Measurements from ENCODE around the gene HBG1.

The HBG1 gene

DNA sequence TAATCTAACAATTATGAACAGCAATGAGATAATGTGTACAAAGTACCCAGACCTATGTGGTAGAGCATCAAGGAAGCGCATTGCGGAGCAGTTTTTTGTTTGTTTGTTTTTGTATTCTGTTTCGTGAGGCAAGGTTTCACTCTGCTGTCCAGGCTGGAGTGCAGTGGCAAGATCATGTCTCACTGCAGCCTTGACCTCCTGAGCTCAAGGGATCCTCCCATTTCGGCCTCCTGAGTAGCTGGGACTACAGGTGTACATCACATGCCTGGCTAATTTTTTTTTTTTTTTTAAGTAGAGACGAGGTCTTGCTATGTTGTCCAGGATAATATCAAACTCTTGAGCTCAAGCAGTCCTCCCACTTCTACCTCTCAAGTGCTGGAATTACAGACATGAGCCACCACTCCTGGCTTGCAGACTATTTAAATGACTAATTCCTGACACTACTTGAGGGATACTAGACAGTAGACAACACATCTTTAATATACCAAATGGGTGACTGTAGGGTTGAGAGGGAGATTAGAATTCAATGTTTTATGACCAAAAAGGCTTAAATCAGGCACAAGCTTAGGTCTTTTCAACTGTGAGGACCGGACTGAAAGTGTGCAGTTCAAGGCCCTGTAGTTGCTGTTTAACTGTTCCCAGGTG is 39.4 kb upstream of the HBG1 start:
- no peak overlapping the region for H3K27ac ChIP-seq
- no peak for TF ChIP-seq ZFX (IDR thresholded peaks at IDR 0.05)
- TF ChIP-seq, protein P1, sequence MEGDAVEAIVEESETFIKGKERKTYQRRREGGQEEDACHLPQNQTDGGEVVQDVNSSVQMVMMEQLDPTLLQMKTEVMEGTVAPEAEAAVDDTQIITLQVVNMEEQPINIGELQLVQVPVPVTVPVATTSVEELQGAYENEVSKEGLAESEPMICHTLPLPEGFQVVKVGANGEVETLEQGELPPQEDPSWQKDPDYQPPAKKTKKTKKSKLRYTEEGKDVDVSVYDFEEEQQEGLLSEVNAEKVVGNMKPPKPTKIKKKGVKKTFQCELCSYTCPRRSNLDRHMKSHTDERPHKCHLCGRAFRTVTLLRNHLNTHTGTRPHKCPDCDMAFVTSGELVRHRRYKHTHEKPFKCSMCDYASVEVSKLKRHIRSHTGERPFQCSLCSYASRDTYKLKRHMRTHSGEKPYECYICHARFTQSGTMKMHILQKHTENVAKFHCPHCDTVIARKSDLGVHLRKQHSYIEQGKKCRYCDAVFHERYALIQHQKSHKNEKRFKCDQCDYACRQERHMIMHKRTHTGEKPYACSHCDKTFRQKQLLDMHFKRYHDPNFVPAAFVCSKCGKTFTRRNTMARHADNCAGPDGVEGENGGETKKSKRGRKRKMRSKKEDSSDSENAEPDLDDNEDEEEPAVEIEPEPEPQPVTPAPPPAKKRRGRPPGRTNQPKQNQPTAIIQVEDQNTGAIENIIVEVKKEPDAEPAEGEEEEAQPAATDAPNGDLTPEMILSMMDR (conservative IDR thresholded peaks at IDR 0.05), result no peak

DNA sequence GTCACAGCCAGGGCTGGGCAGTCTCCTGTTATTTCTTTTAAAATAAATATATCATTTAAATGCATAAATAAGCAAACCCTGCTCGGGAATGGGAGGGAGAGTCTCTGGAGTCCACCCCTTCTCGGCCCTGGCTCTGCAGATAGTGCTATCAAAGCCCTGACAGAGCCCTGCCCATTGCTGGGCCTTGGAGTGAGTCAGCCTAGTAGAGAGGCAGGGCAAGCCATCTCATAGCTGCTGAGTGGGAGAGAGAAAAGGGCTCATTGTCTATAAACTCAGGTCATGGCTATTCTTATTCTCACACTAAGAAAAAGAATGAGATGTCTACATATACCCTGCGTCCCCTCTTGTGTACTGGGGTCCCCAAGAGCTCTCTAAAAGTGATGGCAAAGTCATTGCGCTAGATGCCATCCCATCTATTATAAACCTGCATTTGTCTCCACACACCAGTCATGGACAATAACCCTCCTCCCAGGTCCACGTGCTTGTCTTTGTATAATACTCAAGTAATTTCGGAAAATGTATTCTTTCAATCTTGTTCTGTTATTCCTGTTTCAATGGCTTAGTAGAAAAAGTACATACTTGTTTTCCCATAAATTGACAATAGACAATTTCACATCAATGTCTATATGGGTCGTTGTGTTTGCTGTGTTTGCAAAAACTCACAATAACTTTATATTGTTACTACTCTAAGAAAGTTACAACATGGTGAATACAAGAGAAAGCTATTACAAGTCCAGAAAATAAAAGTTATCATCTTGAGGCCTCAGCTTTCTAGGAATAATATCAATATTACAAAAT is 38.6 kb upstream of the HBG1 start:
- H3K27ac ChIP-seq, result no peak overlapping the region
- TF ChIP-seq, protein P1 (conservative IDR thresholded peaks at IDR 0.05), result no peak
- TF ChIP-seq ZFX (IDR thresholded peaks at IDR 0.05), result no peak

DNA sequence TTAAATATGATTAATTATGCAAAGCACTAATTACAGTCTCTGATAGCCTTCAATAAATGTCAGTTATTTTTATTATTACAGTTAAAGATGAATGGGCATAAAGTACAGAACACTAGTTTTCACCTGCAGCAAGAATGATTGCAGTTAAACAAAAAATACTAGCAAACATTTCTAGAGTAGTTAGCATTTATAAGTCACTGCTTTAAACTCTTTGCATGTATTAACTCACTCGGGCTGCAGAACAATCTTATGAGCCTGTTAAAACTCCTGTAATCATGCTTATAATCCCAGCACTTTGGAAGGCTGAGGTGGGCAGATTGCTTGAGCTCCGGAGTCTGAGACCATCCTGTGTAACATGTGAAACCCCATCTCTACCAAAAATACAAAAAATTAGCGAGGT is 37.2 kb upstream of the HBG1 start:
- TF ChIP-seq, protein P1 (conservative IDR thresholded peaks at IDR 0.05), result no peak
- no peak for TF ChIP-seq ZFX (IDR thresholded peaks at IDR 0.05)
- H3K27ac ChIP-seq, result no peak overlapping the region

DNA sequence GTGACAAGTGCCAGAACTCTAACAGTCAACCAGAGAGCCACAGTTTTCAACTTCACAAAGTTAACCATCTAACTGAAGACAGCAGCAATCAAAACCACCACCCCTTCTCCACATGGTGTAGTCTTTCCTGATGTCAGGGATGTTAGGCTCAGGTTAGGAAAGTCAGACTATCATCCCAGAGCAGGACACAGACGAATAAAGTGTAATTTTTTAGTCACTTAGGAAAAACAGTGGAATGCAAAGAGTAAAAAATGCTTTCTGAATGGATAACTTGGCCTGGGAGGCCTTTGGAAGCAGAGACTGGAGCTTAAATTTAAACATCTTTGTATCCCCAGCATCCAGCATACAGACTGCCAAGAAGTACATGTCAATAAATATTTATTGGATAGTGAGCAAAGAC is 36.7 kb upstream of the HBG1 start:
- H3K27ac ChIP-seq, result no peak overlapping the region
- TF ChIP-seq, protein P1 (conservative IDR thresholded peaks at IDR 0.05), result no peak
- no peak for TF ChIP-seq ZFX (IDR thresholded peaks at IDR 0.05)

DNA sequence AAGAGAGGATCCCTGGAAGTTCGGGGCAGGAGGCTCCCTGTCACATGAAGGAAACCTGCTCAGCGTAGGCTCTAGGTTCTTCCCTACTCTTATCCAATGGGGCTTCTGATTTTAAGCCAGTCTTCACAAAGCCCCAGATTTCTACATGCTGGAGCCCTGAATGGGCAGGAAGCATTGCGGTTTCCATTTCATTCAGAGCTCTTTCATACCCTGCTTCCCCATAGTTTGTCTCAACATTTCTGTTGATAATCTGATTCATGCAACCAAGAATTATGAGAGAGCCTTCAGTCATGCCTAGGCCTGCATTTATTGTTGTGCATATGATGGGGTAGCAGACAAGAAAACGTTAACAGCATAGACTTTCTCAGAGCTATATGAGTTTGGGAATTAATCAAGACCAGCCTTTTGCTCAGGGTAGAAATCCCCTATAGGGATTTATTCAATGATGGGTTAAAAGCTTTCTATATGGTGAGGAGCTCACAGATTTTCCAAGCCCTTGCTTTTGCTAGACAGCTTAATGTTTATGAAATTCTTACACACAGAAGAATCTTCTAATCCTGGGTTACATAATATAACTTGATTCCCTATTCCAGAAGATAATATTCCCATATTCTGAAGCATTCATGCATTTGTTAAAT is 36.2 kb upstream of the HBG1 start:
- H3K27ac ChIP-seq, result no peak overlapping the region
- TF ChIP-seq ZFX (IDR thresholded peaks at IDR 0.05), result no peak
- TF ChIP-seq, protein P1 (conservative IDR thresholded peaks at IDR 0.05), result no peak

DNA sequence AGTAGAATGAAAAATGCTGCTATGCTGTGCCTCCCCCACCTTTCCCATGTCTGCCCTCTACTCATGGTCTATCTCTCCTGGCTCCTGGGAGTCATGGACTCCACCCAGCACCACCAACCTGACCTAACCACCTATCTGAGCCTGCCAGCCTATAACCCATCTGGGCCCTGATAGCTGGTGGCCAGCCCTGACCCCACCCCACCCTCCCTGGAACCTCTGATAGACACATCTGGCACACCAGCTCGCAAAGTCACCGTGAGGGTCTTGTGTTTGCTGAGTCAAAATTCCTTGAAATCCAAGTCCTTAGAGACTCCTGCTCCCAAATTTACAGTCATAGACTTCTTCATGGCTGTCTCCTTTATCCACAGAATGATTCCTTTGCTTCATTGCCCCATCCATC is 35.0 kb upstream of the HBG1 start:
- no peak overlapping the region for H3K27ac ChIP-seq
- TF ChIP-seq, protein P1 (conservative IDR thresholded peaks at IDR 0.05), result no peak
- no peak for TF ChIP-seq ZFX (IDR thresholded peaks at IDR 0.05)

DNA sequence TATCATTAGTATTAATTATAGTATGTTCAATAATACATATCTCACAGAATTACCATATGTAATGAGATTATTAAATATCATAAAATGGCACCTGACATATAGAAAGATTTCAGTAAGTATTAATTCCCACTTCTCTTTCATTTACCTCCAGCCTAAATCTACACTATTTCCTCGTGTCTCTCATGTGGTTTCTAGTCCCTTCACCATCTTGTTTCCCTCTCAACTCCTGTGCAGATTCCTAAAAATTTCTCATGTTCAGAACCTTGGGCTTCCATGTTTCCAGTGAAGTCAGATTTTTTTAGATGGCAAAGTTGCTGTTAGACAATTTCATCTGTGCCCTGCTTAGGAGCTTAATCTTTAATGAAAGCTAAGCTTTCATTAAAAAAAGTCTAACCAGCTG is 34.2 kb upstream of the HBG1 start:
- TF ChIP-seq, protein P1 (conservative IDR thresholded peaks at IDR 0.05), result no peak
- TF ChIP-seq ZFX (IDR thresholded peaks at IDR 0.05), result no peak
- H3K27ac ChIP-seq, result no peak overlapping the region

Measured in C4-2B (cell line).